MM.1S (cell line): Measurements from ENCODE around the gene MAP3K1.

Experiments used
- CTCF ChIP-seq: fragments of 300-600 bp; sonication (generic); IDR thresholded peaks from 2 replicates; pipeline ENCODE4 v1.5.1; 2016; ENCODE audit warnings: antibody characterized with exemption, low read length, mixed read lengths
- EZH2 ChIP-seq: fragments of 300-600 bp; sonication (generic); optimal IDR thresholded peaks from 2 replicates; pipeline ENCODE3; 2017; ENCODE audit warnings: low read depth, mild to moderate bottlenecking, antibody characterized with exemption, low read length, mixed read lengths
- EZH2phosphoT487 ChIP-seq: fragments of 300-600 bp; sonication (generic); IDR thresholded peaks from 2 replicates; pipeline ENCODE4 v1.6.1; 2018; ENCODE audit warnings: antibody characterized with exemption, low read length

- no peak for TF ChIP-seq CTCF
- no peak for TF ChIP-seq EZH2phosphoT487
- no peak for TF ChIP-seq EZH2
Observed at GRCh38 chr5:56813302-56813701, 2.0 kb upstream of the MAP3K1 start.
